CD4-positive, alpha-beta T cell (primary cell): ENCODE measurements around the gene EPG5. TPM values are rescaled to one million over a fixed set of nuclear protein-coding genes. Genes with fewer than 3 reads are reported as not detected.

Experiments
- ATAC-seq: fragments of 200-7000 bp; cut with Tn5 transposase; one replicate; pipeline ENCODE4 v1.10.0; 2022; ENCODE audit warnings: mild to moderate bottlenecking; ENCODE audit not compliant: poor library complexity
- CTCF ChIA-PET: fragments of 350-600 bp; sonication (Branson Sonifier 250); formaldehyde crosslinking; loops from one replicate; lab custom pipeline; 2021; ENCODE audit warnings: antibody characterized with exemption, inconsistent platforms; lab: Charles Lee
- POLR2A ChIA-PET: fragments of 350-600 bp; sonication (Branson Sonifier 250); formaldehyde crosslinking; loops from one replicate; lab custom pipeline; 2021; ENCODE audit warnings: antibody characterized with exemption, inconsistent platforms; lab: Charles Lee
- DNase-seq, 14 experiments: peaks; one replicate each; pipeline ENCODE4 v3.0.0-alpha.2; 2013 to 2020; ENCODE audit warnings: mixed read lengths in 2 of 14
- H3K27ac ChIP-seq, 2 donors: one replicate each; pipeline versions ENCODE4 v1.5.1 to v1.7.0; 2013; ENCODE audit warnings: low read length in 2 of 2, low read depth in 1 of 2, mild to moderate bottlenecking in 1 of 2
- H3K27me3 ChIP-seq, 2 experiments: 1 replicate in 1 of 2; 2 replicates in 1 of 2; pipeline versions ENCODE4 v1.6.1 to v1.7.0; 2013; ENCODE audit warnings: low read length in 2 of 2, control low read depth in 1 of 2, mild to moderate bottlenecking in 1 of 2, moderate library complexity in 1 of 2; ENCODE audit not compliant: insufficient read depth in 2 of 2, control insufficient read depth in 1 of 2
- H3K36me3 ChIP-seq: one replicate; pipeline ENCODE4 v1.6.1; 2013; ENCODE audit warnings: low read length, control low read depth; ENCODE audit not compliant: insufficient read depth
- H3K4me1 ChIP-seq: one replicate; pipeline ENCODE4 v1.6.1; 2013; ENCODE audit warnings: low read length, control low read depth; ENCODE audit not compliant: insufficient read depth
- H3K4me3 ChIP-seq: one replicate; pipeline ENCODE4 v1.5.1; 2013; ENCODE audit warnings: mild to moderate bottlenecking, low read length, moderate library complexity
- H3K9me3 ChIP-seq, 2 experiments: 1 replicate in 1 of 2; 2 replicates in 1 of 2; pipeline versions ENCODE4 v1.6.1 to v1.7.0; 2013; ENCODE audit warnings: low read length in 2 of 2, mild to moderate bottlenecking in 2 of 2, control low read depth in 1 of 2, moderate library complexity in 1 of 2; ENCODE audit not compliant: control insufficient read depth in 1 of 2, insufficient read depth in 1 of 2
- H3K27ac Mint-ChIP-seq: one replicate; pipeline ENCODE4 v1.8.0; 2020; ENCODE audit warnings: mixed read lengths
- H3K27me3 Mint-ChIP-seq: one replicate; pipeline ENCODE4 v1.8.0; 2021; ENCODE audit warnings: mixed read lengths
- H3K36me3 Mint-ChIP-seq: one replicate; pipeline ENCODE4 v1.8.0; 2021; ENCODE audit warnings: low read depth, mixed read lengths
- H3K4me1 Mint-ChIP-seq: one replicate; pipeline ENCODE4 v1.8.0; 2021; ENCODE audit warnings: low read depth, mixed read lengths
- H3K4me3 Mint-ChIP-seq: one replicate; pipeline ENCODE4 v1.8.0; 2020; ENCODE audit warnings: mild to moderate bottlenecking, mixed read lengths
- H3K9me3 Mint-ChIP-seq: one replicate; pipeline ENCODE4 v1.8.0; 2020; ENCODE audit warnings: mixed read lengths
- CTCF ChIP-seq: fragments of 200-600 bp; IDR thresholded peaks from one replicate; pipeline ENCODE4 v1.8.0; 2022; ENCODE audit warnings: antibody characterized with exemption, mild to moderate bottlenecking
- intact Hi-C, 2 experiments: fragments of 100-400 bp; cut with DNase I in 1 of 2; cut with micrococcal nuclease in 1 of 2; formaldehyde crosslinking; loops; one replicate each; pipeline versions ENCODE4 v1.15.1 to v1.9.0; 2023 to 2025; cut with DNase I, micrococcal nuclease
- total RNA-seq, 174 experiments: library from RNA in 2 of 174; stranded (reverse) in 2 of 174; gene quantifications; one replicate each; pipeline ENCODE4 v1.2.3 and lab custom pipeline; 2021 to 2026

EPG5 gene
- total RNA-seq, 2 experiments from 2014 or later, result 25.3 to 26.9 TPM

GRCh38 chr18:45958730-45959129 is 8.4 kb downstream of the EPG5 start:
- ATAC-seq (no peak), DNase-seq (no peak)
- no peaks in the 10 kb centered on the region for H3K27me3 Mint-ChIP-seq
- peaks cover 43% of the 10 kb centered on the region for H3K4me1 ChIP-seq
- H3K4me3 ChIP-seq, result no peak overlapping the region
- no peaks in the 10 kb centered on the region for H3K9me3 ChIP-seq
- peaks cover 24% of the 10 kb centered on the region for H3K36me3 ChIP-seq
- CTCF ChIA-PET, result no interaction called here
- TF ChIP-seq CTCF, result no peak
- H3K27ac Mint-ChIP-seq, result no peak overlapping the region
- H3K36me3 Mint-ChIP-seq, result peaks cover 53% of the 10 kb centered on the region
- POLR2A ChIA-PET, result no interaction called here
- no peaks in the 10 kb centered on the region for H3K27me3 ChIP-seq
- H3K4me1 Mint-ChIP-seq, result peaks cover 64% of the 10 kb centered on the region
- intact Hi-C loops, result no loop called here
- no peak overlapping the region for H3K27ac ChIP-seq
- no peak overlapping the region for H3K4me3 Mint-ChIP-seq
- no peaks in the 10 kb centered on the region for H3K9me3 Mint-ChIP-seq

DNA sequence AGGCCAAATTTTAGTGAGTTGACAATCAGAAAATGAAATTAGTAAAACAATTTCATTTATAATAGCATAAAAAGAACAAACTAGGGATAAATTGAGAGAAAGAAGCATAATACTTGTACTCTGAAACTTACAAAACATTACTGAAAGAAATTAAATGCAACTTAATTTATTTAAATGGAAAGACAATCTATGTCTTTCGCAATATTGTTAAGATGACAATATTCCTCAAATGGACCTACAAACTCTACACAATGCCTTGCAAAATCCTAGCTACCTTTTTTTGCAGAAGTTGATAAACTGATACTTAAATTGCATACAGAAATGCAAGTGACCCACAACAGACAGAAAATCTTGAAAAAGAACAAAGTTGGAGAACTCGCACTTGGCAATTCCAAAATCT is 9.1 kb downstream of the EPG5 start:
- ATAC-seq, result no peak
- no peak overlapping the region for H3K27ac ChIP-seq
- CTCF ChIA-PET, result no interaction called here

GRCh38 chr18:45957100-45957499 is 10.0 kb downstream of the EPG5 start:
- H3K4me1 Mint-ChIP-seq, result peaks cover 55% of the 10 kb centered on the region
- no peak overlapping the region for H3K27ac ChIP-seq
- TF ChIP-seq CTCF, result no peak
- H3K27me3 ChIP-seq, result no peaks in the 10 kb centered on the region
- H3K36me3 Mint-ChIP-seq, result peaks cover 57% of the 10 kb centered on the region
- CTCF ChIA-PET, result no interaction called here
- no peak for DNase-seq
- H3K4me3 ChIP-seq, result no peak overlapping the region
- no peaks in the 10 kb centered on the region for H3K9me3 Mint-ChIP-seq
- H3K4me1 ChIP-seq, result peaks cover 33% of the 10 kb centered on the region
- no peak overlapping the region for H3K27ac Mint-ChIP-seq
- intact Hi-C loops, result no loop called here
- ATAC-seq, result no peak
- no peaks in the 10 kb centered on the region for H3K9me3 ChIP-seq
- no peaks in the 10 kb centered on the region for H3K27me3 Mint-ChIP-seq
- POLR2A ChIA-PET, result interaction anchor here (0.7 kb wide), 1 partner anchor 141 kb away, joined by 3 read pairs; no protein-coding TSS in a partner anchor
- no peak overlapping the region for H3K4me3 Mint-ChIP-seq
- peaks cover 39% of the 10 kb centered on the region for H3K36me3 ChIP-seq

More for the DNA sequence above, 9.1 kb downstream of the EPG5 start:
- H3K36me3 Mint-ChIP-seq, result peaks cover 54% of the 10 kb centered on the region
- POLR2A ChIA-PET, result no interaction called here
- Histone ChIP-seq H3K4me3 (no peak overlapping the region), H3K9me3 (no peaks in the 10 kb centered on the region), H3K27me3 (no peaks in the 10 kb centered on the region), H3K4me1 (peaks cover 36% of the 10 kb centered on the region), H3K36me3 (peaks cover 31% of the 10 kb centered on the region)
- intact Hi-C loops, result no loop called here
- no peak for DNase-seq
- TF ChIP-seq CTCF, result no peak
- no peak overlapping the region for H3K27ac Mint-ChIP-seq
- peaks cover 57% of the 10 kb centered on the region for H3K4me1 Mint-ChIP-seq
- H3K27me3 Mint-ChIP-seq, result no peaks in the 10 kb centered on the region
- H3K4me3 Mint-ChIP-seq, result no peak overlapping the region
- H3K9me3 Mint-ChIP-seq, result no peaks in the 10 kb centered on the region
